M059J (cell line): ENCODE data around the gene OR2D2. TPM values are rescaled to one million over a fixed set of nuclear protein-coding genes. Genes with fewer than 3 reads are reported as not detected.
"Not testable (repeated sequence)": the region's sequence is repeated elsewhere in the genome, so short reads cannot be mapped to it uniquely, and the experiment has no call there.

ENCODE experiments used
- DNase-seq: peaks from one replicate; pipeline ENCODE4 v3.0.0-alpha.2; 2012; ENCODE audit warnings: low read depth
- total RNA-seq: library from RNA; depleted of rRNA; stranded (reverse); fragments of >200 nt; shearing (Covaris generic); gene quantifications from 2 replicates; pipeline ENCODE4 v1.2.3, GENCODE V29; 2014; rRNA removed

The OR2D2 gene, protein sequence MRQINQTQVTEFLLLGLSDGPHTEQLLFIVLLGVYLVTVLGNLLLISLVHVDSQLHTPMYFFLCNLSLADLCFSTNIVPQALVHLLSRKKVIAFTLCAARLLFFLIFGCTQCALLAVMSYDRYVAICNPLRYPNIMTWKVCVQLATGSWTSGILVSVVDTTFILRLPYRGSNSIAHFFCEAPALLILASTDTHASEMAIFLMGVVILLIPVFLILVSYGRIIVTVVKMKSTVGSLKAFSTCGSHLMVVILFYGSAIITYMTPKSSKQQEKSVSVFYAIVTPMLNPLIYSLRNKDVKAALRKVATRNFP
- not detected in 2 replicates for total RNA-seq

DNA sequence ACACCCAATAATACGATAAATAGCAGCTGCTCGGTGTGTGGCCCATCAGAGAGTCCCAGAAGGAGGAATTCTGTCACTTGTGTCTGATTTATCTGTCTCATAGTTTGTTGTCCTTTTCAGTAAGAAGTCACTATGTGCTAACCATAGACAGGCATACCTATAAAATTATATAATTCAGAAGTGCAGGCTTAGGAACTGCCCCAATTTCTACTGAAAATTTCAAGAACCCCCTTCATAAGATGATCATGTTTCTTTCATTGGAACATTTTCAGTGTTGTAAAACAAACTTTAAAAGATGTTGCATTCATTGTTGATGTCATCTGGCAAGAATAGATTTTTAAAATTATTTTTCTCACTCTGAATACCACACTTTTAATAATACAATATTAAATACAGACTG is at the start of gene OR2D2:
Gene OR2D2 (minus strand): TSS at position 101 of the 400 bp plus-strand sequence. CDS start 0 bp downstream, at position 101.
- DNase-seq: no peak

DNA sequence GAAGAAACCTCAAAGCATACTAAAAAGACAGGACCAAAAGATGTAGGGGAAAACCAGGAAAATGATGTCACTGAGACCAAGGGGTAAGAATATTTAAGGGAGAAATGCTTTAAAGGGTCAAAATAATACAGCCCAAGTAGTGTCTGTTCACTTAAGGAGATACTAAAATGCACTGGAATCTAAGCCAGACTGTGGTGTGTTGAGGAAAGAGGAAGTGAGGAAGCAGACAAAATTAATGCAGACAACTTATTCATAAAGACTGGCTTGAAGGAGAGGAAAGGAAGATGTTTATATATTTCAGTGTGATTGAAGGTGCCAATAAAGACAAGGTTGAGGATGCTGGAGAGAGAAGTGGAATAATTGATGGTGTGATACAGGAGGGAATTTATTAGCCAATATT is 49.7 kb upstream of the OR2D2 start:
- DNase-seq: no peak

DNA sequence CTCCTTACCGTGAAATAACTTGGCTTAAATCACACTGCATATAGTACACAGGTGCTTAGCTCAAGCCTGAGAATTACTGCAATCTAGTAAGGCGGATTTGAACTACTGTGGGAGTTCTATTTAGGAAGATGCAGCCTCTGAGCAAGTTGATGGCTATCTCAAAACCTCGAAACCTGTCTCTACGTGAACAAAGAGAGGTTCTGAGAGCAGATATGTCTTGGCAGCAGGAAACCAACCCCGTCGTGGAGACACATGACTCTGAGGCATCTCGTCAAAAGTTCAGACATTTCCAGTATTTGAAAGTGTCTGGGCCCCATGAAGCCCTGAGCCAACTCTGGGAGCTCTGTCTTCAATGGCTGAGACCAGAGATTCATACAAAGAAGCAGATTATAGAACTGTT is 39.8 kb upstream of the OR2D2 start:
- DNase-seq: no peak

DNA sequence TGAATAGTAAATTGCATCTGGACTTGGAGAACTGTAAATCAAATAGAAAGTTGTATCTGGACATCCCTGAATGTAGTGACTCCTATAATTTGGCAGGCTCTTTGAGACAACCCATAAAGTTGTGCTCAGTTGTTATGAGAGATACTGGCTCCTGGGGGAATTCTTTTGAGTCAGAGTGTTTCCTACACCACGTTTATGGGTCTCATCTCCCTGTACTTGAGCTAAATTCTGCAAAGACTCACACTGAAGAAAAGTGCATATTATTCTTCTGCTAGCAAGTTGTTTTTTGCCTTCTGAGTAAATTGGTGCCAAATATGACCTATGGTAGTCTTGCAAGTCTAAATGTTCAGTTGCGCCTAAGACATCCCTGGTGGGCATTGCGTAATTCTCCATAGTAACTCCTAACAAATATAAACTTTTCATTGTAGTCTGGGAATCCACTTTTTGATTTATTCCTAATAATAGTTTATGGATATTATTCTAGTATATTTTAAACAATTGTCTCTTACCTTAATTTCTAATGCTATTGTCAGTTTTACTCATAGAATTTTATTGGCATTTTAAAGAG is 38.9 kb upstream of the OR2D2 start:
- no peak for DNase-seq

DNA sequence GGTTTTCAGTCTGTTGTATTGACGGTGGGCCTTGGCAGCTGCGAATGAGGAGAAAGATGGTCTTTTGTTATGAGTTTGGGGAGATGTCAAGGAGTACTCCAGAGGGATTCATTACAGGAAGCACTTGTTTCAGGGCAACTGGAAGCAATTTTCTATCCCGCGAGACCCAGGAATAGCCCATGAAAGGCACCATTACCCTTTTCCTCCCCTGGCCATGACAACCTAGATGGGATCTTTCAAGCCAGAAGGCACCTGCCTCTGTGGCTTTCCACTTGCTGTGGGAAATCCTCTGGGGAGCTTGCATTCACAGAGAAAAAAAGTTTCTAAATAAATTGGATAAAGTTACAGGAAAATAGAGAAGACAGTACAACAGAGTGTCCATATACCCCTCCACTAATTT is 36.6 kb upstream of the OR2D2 start:
- DNase-seq: no peak

DNA sequence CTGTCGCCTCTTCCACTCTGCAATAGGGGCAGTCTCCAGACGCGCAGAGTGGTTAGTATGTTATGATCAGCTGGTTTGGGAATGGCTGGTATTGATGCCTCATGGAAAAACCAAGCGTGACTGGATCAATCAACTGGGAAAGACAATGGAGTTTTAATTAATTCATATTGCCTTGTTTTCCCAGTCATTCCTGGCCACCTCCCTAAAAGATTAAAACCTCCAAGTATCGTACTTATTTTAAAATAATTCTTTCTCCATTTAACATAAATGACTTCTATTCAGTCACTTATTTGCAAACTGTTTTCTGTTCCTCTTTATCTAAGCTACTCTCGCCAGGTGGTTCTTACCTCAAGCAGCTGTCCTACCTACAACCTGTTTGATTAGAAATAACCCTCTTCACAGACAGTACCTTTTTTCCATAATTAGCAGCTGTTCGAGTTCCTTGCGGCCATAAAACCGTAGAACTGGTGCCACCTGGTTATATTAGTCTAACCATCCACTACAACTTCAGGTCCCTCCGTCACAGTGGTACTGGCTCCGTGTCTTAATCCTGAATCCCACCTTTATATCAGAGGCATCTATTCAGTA is 34.8 kb upstream of the OR2D2 start:
- no peak for DNase-seq

DNA sequence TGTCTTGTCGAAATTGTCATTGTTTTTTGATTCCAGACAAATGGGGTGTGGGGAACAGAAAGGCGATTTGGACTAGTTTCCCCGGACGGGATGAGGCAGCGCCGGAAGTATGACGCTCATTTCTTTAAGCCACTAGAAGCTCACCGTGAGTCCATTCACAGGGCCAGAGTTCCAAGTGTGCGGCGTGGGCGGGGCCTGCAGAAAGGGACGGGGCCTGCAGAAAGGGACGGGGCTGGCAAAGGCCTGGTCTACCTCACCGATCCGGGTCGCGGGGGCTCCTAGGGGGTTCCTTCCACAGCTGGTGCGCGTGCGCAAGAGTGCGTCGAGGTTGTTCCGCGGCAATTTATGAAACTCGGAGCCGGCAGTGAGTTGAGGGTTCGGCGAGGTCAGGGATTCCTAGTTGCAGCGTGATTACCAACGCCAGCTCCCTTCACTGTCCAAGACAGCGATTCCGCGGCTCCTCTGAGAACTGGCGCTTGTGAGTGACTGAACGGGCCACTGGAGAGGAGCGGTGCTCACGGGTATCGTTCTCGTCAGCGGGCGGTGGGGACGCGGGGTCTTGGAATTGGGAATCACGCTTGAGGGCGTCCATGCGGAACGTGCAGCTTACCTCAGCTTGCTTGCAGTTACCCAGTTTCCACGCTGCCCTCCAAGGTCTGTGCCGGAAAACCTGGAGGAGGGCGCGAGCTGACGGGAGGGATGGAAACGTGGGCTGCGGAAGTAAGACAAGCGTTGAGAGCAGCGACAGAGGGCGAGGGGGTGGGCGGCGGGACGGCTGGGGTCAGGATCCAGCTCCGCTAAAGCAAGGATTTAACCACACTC is 34.1 kb upstream of the OR2D2 start, which contains the start of gene ZNF215:
Gene ZNF215 (plus strand): TSS at position 219 of the 822 bp plus-strand sequence. CDS start 5,847 bp downstream, outside the sequence.
- peak; percentile 68 for DNase-seq

DNA sequence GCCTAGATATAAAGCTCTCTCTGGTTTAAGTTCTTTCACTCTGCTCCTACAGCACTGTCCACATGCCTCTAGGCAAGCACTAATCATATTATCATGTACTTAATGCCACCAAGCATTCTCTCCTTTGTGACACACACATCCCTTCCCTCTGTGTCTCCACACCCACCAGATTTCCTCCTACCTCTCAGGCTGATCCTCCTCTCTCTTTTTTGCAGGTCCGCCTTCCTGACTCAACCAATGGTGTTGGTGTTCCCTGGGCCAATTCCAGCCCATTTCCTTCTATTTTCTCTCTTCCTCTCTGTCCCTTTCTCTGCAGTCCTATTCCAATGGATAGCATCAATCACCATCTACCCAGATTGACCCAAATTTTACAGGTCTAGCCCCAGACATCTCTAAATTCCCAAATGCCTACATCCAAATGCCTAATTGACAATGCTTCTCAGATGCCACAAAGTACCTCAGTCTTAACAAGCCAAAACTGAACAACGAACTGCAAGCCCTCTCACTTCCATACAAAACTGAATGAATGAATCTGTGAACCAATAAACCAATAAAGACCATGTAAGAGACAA is 33.4 kb upstream of the OR2D2 start:
- DNase-seq: peak; percentile 34

DNA sequence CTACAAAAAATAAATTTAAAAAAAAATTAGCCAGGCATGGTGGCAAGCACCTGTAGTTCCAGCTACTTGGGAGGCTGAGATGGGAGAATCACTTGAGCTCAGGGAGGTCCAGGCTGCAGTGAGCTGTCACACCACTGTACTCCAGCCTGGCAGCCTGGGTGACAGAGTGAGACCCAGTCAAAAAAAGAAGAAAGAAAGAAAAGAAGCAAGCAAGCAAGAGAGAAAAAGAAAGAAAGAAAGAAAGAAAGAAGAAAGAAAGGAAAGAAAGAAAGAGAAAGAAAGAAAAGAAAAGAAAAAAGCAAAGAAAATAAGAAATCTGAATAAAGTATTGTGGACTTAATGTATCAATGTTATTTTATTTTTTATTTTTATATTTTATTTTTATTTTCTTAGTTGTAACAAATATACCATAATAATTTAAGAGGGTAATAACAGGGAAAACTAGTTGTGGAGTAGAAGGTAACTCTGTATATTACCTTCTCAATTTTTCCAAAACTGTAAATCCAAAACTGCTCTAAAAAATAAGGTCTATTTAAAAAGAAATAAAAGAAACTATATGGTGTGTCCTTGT is 32.8 kb upstream of the OR2D2 start:
- DNase-seq: no peak

DNA sequence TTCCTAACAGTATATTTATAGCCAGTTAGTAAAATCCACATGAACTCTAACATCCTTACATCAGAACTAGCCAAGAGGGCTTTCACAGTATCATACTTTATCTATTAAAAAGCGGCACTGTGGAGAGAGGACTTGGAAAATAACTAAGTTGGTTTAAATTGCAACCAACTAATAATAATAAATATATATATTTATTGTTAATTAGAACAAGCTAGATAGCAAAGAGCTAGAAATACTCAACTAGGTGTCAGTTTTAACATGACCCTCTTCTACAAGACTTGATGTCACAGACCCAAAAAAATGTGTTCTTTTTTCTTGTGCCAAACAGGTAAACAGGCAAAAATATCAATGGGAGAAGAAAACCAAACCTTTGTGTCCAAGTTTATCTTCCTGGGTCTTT is 28.4 kb upstream of the OR2D2 start, which contains the start of gene OR2D3:
Gene OR2D3 (plus strand): TSS at position 301 of the 400 bp plus-strand sequence. CDS start 0 bp downstream, at position 301.
- no peak for DNase-seq

DNA sequence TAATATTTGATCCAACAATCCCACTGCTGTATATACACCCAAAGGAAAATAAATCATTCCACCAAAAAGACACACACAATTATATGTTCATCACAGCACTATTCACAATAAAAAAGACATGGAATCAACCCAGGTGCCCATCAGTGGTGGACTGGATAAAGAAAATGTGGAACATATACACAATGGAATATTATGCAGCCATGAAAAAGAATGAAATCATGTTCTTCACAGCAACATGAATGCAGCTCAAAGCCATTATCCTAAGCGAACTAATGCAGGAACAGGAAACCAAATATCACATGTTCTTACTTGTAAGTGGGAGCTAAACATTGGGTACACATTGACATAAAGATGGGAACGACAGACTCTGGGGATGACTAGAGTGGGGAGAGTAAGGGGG is 27.4 kb upstream of the OR2D2 start:
- no peak for DNase-seq

DNA sequence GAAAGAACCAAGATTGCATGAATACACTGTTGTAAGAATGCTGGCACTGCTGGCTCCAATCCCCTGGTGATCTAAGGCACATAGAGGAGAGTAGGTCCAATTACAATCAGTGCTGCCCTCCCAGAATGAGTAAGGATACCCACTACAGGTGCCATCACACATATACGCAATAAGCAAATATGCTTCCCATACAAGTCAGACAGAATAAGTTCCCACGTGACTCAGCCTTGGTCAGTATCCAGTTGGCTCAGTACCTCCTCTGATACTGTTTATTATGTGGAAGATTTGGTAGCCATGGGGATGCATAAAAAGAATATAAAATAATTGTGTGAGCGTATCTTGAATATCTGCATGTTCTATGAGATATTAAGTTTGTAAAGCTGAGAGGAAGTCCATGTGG is 19.6 kb upstream of the OR2D2 start:
- DNase-seq: peak; percentile 18

DNA sequence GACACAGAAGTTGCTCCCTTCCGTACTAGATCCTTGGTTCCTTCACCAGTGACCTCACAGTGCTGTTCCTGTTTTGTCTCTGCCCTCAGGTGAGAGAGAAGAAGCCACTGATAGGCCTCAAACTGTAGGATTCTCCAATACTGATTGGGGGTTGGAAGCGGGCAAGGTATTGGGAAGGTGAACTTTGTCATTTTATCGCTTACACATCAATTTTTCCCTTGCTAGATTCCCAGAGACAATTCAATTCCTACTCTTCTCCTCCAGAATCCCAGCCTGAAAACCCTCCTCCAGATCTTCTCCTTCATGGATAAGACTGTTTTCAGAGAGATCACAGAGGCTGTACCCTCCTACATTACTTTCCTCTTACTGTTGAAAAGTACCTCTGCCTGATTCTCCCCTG is 19.1 kb upstream of the OR2D2 start:
- no peak for DNase-seq

DNA sequence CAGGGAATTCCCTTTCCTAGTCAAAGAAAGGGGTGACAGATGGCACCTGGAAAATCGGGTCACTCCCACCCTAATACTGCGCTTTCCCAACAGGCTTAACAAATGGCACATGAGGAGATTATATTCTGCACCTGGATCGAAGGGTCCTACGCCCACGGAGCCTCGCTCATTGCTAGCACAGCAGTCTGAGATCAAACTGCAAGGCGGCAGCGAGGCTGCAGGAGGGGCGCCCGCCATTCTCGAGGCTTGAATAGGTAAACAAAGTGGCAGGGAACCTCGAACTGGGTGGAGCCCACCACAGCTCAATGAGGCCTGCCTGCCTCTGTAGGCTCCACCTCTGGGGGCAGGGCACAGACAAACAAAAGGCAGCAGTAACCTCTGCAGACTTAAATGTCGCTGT is 12.5 kb upstream of the OR2D2 start:
- not testable (repeated sequence) for DNase-seq

DNA sequence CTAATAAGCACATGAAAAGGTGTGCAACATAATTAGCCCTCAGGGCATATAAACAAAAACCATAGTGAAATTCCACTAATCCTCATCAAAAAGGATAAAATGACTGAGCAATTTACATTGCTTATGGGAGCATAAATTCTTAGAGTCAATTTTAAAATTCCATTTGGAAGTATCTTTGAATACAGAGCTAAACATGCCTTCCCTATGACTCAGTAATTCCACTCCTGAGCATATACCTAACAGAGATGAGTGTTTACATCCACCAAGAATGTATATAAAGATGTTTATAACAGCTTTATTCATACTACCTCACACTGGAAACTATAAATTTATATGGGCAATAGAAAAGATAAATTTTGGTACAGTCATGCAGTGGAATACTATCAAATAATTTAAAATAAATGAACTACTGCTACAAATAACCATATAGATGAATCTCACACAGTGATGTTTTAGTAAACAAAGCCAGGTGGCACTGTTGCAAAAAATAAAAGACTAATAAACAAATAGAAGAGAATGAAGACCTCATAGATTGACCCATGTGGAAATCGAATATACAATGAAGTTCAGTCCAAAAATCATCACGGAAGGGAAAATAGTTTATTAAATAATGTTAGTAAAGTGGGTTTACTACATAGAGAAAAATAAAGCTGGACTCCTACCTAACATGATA is 8.2 kb upstream of the OR2D2 start:
- DNase-seq: no peak

DNA sequence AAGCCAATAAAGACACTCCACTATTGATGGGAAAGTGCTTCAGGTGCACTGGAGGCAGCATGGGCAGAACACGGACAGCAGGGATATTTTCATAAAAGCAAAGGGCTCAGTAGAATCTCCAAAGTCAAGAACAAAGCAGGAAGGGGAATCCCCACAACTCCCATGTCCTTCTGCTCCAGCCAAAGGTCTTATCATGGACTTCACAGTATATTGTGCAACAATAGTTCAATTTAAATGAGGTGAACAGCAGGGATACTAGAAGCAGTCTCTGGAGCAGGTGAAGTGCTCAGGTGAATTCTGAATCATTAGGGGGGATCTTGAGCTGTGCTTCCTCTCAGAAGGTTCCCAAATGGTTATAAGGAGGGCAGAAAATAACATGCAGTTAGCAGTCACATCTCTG is 6.6 kb upstream of the OR2D2 start:
- no peak for DNase-seq

DNA sequence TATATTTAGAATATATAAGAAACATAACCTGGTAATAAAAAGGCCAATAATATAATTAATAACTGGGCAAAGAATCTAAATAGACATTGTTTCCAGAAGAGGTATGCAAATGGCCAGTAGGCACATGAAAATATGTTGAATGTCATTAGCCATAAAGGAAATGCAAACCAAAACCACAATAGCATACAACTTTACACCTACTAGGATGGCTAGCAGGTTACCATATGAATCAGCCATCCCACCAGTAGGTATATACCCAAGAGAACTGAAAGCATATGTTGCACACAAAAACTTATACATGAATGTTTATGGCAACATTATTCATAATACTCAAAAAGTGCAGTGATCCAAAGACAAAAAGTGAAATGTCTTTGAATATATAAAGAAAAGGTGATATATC is 2.7 kb upstream of the OR2D2 start:
- no peak for DNase-seq

DNA sequence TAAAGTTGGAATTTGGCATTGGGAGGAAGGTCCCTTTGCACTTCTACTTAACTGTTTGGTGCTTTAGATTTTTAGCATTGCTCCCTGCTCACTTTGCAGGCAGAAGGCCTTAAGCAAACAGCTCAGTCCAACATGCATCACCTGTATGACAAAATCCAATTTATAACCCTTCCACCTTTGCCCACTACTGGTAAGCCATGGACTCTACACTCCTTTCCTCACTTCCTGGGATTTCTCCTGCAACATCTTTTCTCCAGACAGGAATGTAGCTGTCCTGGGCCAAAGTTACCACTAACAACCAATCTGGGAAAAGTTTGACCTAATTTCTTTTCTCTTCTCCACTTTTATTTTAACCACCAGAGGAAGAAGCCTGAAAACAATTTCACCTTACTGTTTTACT is 1.8 kb upstream of the OR2D2 start:
- no peak for DNase-seq

DNA sequence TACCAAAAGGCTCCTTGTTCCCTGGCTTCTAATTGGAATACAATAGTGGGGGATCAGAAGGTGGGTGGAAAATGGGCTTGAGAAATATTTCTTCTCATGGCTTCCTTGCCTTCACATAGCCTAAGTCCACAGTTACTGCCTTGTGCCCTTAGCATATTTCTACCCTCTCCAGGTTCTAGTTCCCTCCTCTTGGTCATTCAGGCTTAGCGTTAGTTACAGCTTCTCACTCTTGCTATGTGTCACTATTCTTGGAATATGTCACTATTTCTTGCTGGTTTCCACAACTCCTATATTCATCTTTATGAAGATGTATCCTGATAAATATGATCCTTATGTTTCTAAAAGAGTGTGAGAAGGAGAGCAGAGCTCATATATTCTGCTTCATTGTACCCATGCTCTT is 2.5 kb downstream of the OR2D2 start:
- no peak for DNase-seq

DNA sequence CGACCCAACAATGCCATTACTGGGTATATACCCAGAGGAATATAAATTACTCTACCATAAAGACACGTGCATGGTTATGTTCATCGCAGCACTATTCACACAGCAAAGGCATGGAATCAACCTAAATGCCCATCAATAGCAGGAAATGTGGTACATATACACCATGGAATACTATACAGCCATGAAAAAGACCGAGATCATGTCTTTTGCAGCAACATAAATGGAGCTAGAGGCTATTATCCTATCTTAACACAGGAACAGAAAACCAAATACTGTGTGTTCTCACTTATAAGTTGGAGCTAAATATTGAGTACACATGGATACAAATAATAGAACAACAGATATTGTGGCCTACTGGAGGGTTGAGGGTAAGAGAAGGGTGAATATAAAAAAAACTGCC is 3.5 kb downstream of the OR2D2 start:
- no peak for DNase-seq

DNA sequence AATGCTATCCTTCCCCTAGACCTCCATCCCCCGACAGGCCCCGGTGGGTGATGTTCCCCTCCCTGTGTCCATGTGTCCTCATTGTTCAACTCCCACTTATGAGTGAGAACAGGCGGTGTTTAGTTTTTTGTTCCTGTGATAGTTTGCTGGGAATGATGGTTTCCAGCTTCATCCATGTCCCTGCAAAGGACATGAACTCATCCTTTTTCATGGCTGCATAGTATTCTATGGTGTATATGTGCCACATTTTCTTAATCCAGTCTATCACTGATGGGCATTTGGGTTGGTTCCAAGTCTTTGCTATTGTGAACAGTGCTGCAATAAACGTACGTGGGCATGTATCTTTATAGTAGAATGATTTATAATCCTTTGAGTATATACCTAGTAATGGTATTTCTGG is 4.6 kb downstream of the OR2D2 start:
- not testable (repeated sequence) for DNase-seq
